Stimulated activated CD4-positive, alpha-beta T cell treated with anti-CD3 and anti-CD28 coated beads, Interleukin-1b, Interleukin-23, amount 100 ng/mL, for 1 hour (primary cell): ENCODE measurements around the gene VWA5B1.
"Not testable (repeated sequence)": the region's sequence is repeated elsewhere in the genome, so short reads cannot be mapped to it uniquely, and the experiment has no call there.

Experiments used
- DNase-seq, 2 donors: peaks; one replicate each; pipeline ENCODE4 v3.0.0-alpha.2; 2020; ENCODE audit warnings: low read depth in 2 of 2

The VWA5B1 gene

GRCh38 chr1:20279509-20279908 is 11.2 kb upstream of the VWA5B1 start:
- DNase-seq, result no peak

- DNase-seq, result no peak
Measured at GRCh38 chr1:20280341-20280740, 10.3 kb upstream of the VWA5B1 start.

GRCh38 chr1:20280906-20281305 is 9.8 kb upstream of the VWA5B1 start:
- DNase-seq, result no peak

GRCh38 chr1:20281801-20282200 is 8.9 kb upstream of the VWA5B1 start:
- no peak for DNase-seq

GRCh38 chr1:20282533-20282932 is 8.1 kb upstream of the VWA5B1 start:
- no peak for DNase-seq

GRCh38 chr1:20284046-20284445 is 6.6 kb upstream of the VWA5B1 start:
- no peak for DNase-seq

- DNase-seq, result no peak
Measured at GRCh38 chr1:20284625-20285024, 6.0 kb upstream of the VWA5B1 start.

GRCh38 chr1:20285510-20285909 is 5.2 kb upstream of the VWA5B1 start:
- no peak for DNase-seq

- not testable (repeated sequence) for DNase-seq
Measured at GRCh38 chr1:20287696-20288095, 3.0 kb upstream of the VWA5B1 start.

GRCh38 chr1:20291645-20292084 is 990 bp downstream of the VWA5B1 start:
- DNase-seq, result no peak

GRCh38 chr1:20298626-20299025 is 8.0 kb downstream of the VWA5B1 start:
- DNase-seq, result no peak

GRCh38 chr1:20301463-20302107 is 10.9 kb downstream of the VWA5B1 start:
- no peak for DNase-seq

- no peak for DNase-seq
Measured at GRCh38 chr1:20302108-20302471, 11.4 kb downstream of the VWA5B1 start.

- no peak for DNase-seq
Measured at GRCh38 chr1:20307026-20307425, 16.4 kb downstream of the VWA5B1 start.

GRCh38 chr1:20308569-20308968 is 17.9 kb downstream of the VWA5B1 start:
- no peak for DNase-seq

- no peak for DNase-seq
Measured at GRCh38 chr1:20311289-20311688, 20.6 kb downstream of the VWA5B1 start.

GRCh38 chr1:20312310-20312709 is 21.6 kb downstream of the VWA5B1 start:
- DNase-seq, result no peak

- DNase-seq, result no peak
Measured at GRCh38 chr1:20312818-20313217, 22.1 kb downstream of the VWA5B1 start.

GRCh38 chr1:20317471-20317870 is 26.8 kb downstream of the VWA5B1 start:
- no peak for DNase-seq

GRCh38 chr1:20318521-20318920 is 27.8 kb downstream of the VWA5B1 start:
- DNase-seq, result no peak

- no peak for DNase-seq
Measured at GRCh38 chr1:20318971-20319370, 28.3 kb downstream of the VWA5B1 start.

GRCh38 chr1:20319456-20320220 is 29.0 kb downstream of the VWA5B1 start:
- no peak for DNase-seq

GRCh38 chr1:20320704-20321103 is 30.0 kb downstream of the VWA5B1 start:
- no peak for DNase-seq

- no peak for DNase-seq
Measured at GRCh38 chr1:20321573-20321972, 30.9 kb downstream of the VWA5B1 start.
